ENCODE data around the gene C5orf63.

- TF ChIP-seq CTCF (IDR thresholded peaks at IDR 0.05) (no peak), ZFX (IDR thresholded peaks at IDR 0.05; ENCODE audit: borderline replicate concordance) (no peak)
These were observed 4.6 kb downstream of the C5orf63 start for GRCh38 chr5:127068493-127069214.

Data from 22Rv1 (cell line).